ENCODE data around the gene GRID1. TPM values are rescaled to one million over a fixed set of nuclear protein-coding genes. Genes with fewer than 3 reads are reported as not detected.

The GRID1 gene
- total RNA-seq, 3 donors from 2014 or later, result 2.3 to 8.5 (median 5.9) TPM

DNA sequence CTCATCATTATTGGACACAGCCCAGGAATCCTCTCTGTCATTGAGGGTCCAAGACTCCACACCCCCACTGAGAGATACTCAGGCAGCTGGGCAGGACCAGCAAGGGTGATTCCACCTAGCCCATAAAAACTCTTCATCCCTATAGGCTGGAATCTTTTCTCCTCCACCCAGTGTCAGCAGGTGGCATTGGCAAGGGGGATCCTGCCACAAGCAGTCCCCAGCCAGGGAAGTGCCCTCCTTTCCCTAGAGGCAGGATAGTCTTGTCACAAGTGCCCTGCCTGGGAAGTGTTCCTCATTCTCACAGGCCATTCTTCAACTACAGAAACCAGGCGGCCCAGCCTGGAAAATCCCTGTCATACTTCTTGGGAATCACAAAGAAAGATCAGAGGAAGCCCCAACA lies 533.6 kb downstream of the GRID1 start:
- Histone ChIP-seq H3K36me3 (no peaks in the 10 kb centered on the region), H3K27me3 (no peaks in the 10 kb centered on the region), H3K4me3 (no peak overlapping the region), H3K4me1 (no peaks in the 10 kb centered on the region), H3K27ac (no peak overlapping the region), H3K9me3 (peaks cover 32 to 42% of the 10 kb centered on the region in 2 donors)
- DNase-seq (ENCODE audit: low spot score in 2 of 2), result no peak
- intact Hi-C loops (cut with DNase I; ENCODE audit: low total_unique reads), result no loop called here
- TF ChIP-seq POLR2A (IDR thresholded peaks at IDR 0.05) (no peak), CTCF (IDR thresholded peaks at IDR 0.05) (no peak), POLR2AphosphoS5 (IDR thresholded peaks at IDR 0.05) (no peak)

GRCh38 chr10:85831422-85831821 lies 535.2 kb downstream of the GRID1 start:
- Histone ChIP-seq H3K4me3 (no peak overlapping the region), H3K27ac (no peak overlapping the region), H3K27me3 (no peaks in the 10 kb centered on the region), H3K4me1 (no peaks in the 10 kb centered on the region), H3K36me3 (no peaks in the 10 kb centered on the region), H3K9me3 (peaks cover 19 to 31% of the 10 kb centered on the region in 2 donors)
- intact Hi-C loops (cut with DNase I; ENCODE audit: low total_unique reads), result no loop called here
- no peak for TF ChIP-seq POLR2A (IDR thresholded peaks at IDR 0.05)
- TF ChIP-seq POLR2AphosphoS5 (IDR thresholded peaks at IDR 0.05), result no peak
- TF ChIP-seq CTCF (IDR thresholded peaks at IDR 0.05), result no peak
- no peak for DNase-seq (ENCODE audit: low spot score in 2 of 2)

- H3K4me3 ChIP-seq, result no peak overlapping the region
- intact Hi-C loops (cut with DNase I; ENCODE audit: low total_unique reads), result no loop called here
- H3K36me3 ChIP-seq, result no peaks in the 10 kb centered on the region
- DNase-seq (ENCODE audit: low spot score in 2 of 2), result no peak
- no peaks in the 10 kb centered on the region for H3K4me1 ChIP-seq
- H3K9me3 ChIP-seq, result peaks cover 3 to 24% of the 10 kb centered on the region in 2 donors
- no peak overlapping the region for H3K27ac ChIP-seq
- no peak for TF ChIP-seq POLR2A (IDR thresholded peaks at IDR 0.05)
- no peak for TF ChIP-seq CTCF (IDR thresholded peaks at IDR 0.05)
- no peak for TF ChIP-seq POLR2AphosphoS5 (IDR thresholded peaks at IDR 0.05)
- no peaks in the 10 kb centered on the region for H3K27me3 ChIP-seq
These were observed 540.2 kb downstream of the GRID1 start for GRCh38 chr10:85826377-85826776.

- Histone ChIP-seq H3K4me1 (no peaks in the 10 kb centered on the region), H3K27ac (no peak overlapping the region), H3K4me3 (no peak overlapping the region), H3K9me3 (peaks cover 22 to 29% of the 10 kb centered on the region in 2 donors), H3K36me3 (no peaks in the 10 kb centered on the region), H3K27me3 (no peaks in the 10 kb centered on the region)
- intact Hi-C loops (cut with DNase I; ENCODE audit: low total_unique reads), result no loop called here
- no peak for DNase-seq (ENCODE audit: low spot score in 2 of 2)
- no peak for TF ChIP-seq POLR2A (IDR thresholded peaks at IDR 0.05)
- no peak for TF ChIP-seq CTCF (IDR thresholded peaks at IDR 0.05)
- TF ChIP-seq POLR2AphosphoS5 (IDR thresholded peaks at IDR 0.05), result no peak
These were observed 555.2 kb downstream of the GRID1 start for GRCh38 chr10:85811405-85811804.

GRCh38 chr10:85810674-85811073 lies 555.9 kb downstream of the GRID1 start:
- intact Hi-C loops (cut with DNase I; ENCODE audit: low total_unique reads), result no loop called here

More at GRCh38 chr10:85810674-85811073, 555.9 kb downstream of the GRID1 start:
- Histone ChIP-seq H3K27me3 (no peaks in the 10 kb centered on the region), H3K9me3 (peaks cover 22 to 29% of the 10 kb centered on the region in 2 donors), H3K4me1 (no peaks in the 10 kb centered on the region), H3K27ac (no peak overlapping the region), H3K4me3 (no peak overlapping the region), H3K36me3 (no peaks in the 10 kb centered on the region)
- TF ChIP-seq POLR2A (IDR thresholded peaks at IDR 0.05) (no peak), POLR2AphosphoS5 (IDR thresholded peaks at IDR 0.05) (no peak), CTCF (IDR thresholded peaks at IDR 0.05) (no peak)
- DNase-seq (ENCODE audit: low spot score in 2 of 2), result no peak

All from breast epithelium (tissue), 4 donors.